GM12878 (cell line): ENCODE data around the gene GBA3. TPM values are rescaled to one million over a fixed set of nuclear protein-coding genes. Genes with fewer than 3 reads are reported as not detected.

Experiments
- ATAC-seq: fragments of 200-7000 bp; cut with Tn5 transposase; 3 replicates; pipeline ENCODE4 v1.9.1; 2020; ENCODE audit warnings: mild to moderate bottlenecking, moderate library complexity
- BruUV-seq: library from RNA; stranded (reverse); fragments of 400-500 nt; replicated peaks from 2 replicates; lab custom pipeline; 2021; lab: Mats Ljungman, UMichigan
- CTCF ChIA-PET: fragments of 300-600 bp; sonication (Branson Sonifier 250); formaldehyde crosslinking; extraction: SDS; loops from one replicate; lab custom pipeline; 2021; ENCODE audit warnings: inconsistent platforms; lab: Yijun Ruan, JAX
- POLR2A ChIA-PET: fragments of 350-600 bp; formaldehyde crosslinking; extraction: SDS; loops from one replicate; lab custom pipeline; 2021; ENCODE audit warnings: inconsistent platforms; lab: Charles Lee
- RAD21 ChIA-PET: fragments of 300-600 bp; sonication (Branson Sonifier 250); formaldehyde crosslinking; loops from one replicate; lab custom pipeline; 2023; ENCODE audit warnings: antibody characterized with exemption; ENCODE audit not compliant: unreplicated experiment; lab: Charles Lee
- SMC1A ChIA-PET: fragments of 300-600 bp; sonication (Branson Sonifier 250); formaldehyde crosslinking; loops from one replicate; lab custom pipeline; 2023; ENCODE audit not compliant: unreplicated experiment, uncharacterized antibody; lab: Charles Lee
- DNase-seq: peaks from one replicate; pipeline ENCODE4 v3.0.0-alpha.2; 2011; ENCODE audit warnings: low read depth, low spot score
- FAIRE-seq: peaks from 3 replicates; lab custom pipeline; 2011; peaks lifted over from hg19 to GRCh38; lab: Jason Lieb, UNC
- H2AFZ ChIP-seq: 2 replicates; pipeline ENCODE4 v1.6.0; 2011; ENCODE audit warnings: low read depth, low read length, control low read depth; ENCODE audit not compliant: control insufficient read depth
- H3K27ac ChIP-seq: 2 replicates; pipeline ENCODE4 v1.5.1; 2011; ENCODE audit warnings: control low read depth; ENCODE audit not compliant: control insufficient read depth, insufficient read depth
- H3K27me3 ChIP-seq, 2 experiments: replicated peaks in 1 of 2; 2 replicates each; pipeline versions ENCODE4 v1.6.0 to v1.6.1; 2011; ENCODE audit warnings: low read length in 1 of 2; ENCODE audit not compliant: control insufficient read depth in 2 of 2, insufficient read depth in 2 of 2
- H3K36me3 ChIP-seq, 2 experiments: 2 replicates each; pipeline ENCODE4 v1.5.1; 2011; ENCODE audit warnings: low read length in 1 of 2; ENCODE audit not compliant: control insufficient read depth in 2 of 2, insufficient read depth in 2 of 2
- H3K4me1 ChIP-seq: 2 replicates; pipeline ENCODE4 v1.6.1; 2011; ENCODE audit warnings: mild to moderate bottlenecking, low read length, moderate library complexity, mixed read lengths; ENCODE audit not compliant: control insufficient read depth, insufficient read depth
- H3K4me2 ChIP-seq: 2 replicates; pipeline ENCODE4 v1.6.0; 2011; ENCODE audit warnings: control low read depth; ENCODE audit not compliant: control insufficient read depth, insufficient read depth
- H3K4me3 ChIP-seq: fragments of 200-600 bp; sonication (generic); 2 replicates; pipeline ENCODE4 v1.5.1; 2016
- H3K79me2 ChIP-seq: 2 replicates; pipeline ENCODE4 v1.6.0; 2011; ENCODE audit warnings: low read length; ENCODE audit not compliant: control insufficient read depth, insufficient read depth
- H3K9ac ChIP-seq: 2 replicates; pipeline ENCODE4 v1.8.0; 2011; ENCODE audit warnings: low read length, control low read depth, mixed read lengths; ENCODE audit not compliant: control insufficient read depth, insufficient read depth
- H3K9me3 ChIP-seq: replicated peaks from 3 replicates; pipeline ENCODE4 v1.5.1; 2011; ENCODE audit warnings: mild to moderate bottlenecking, low read length; ENCODE audit not compliant: control insufficient read depth, insufficient read depth
- H4K20me1 ChIP-seq: 2 replicates; pipeline ENCODE4 v1.6.0; 2011; ENCODE audit not compliant: control insufficient read depth, insufficient read depth
- BMI1 ChIP-seq: fragments of 450-650 bp; IDR thresholded peaks from 2 replicates; pipeline ENCODE4 v1.6.1; 2016; ENCODE audit warnings: mild to moderate bottlenecking, moderate library complexity, borderline replicate concordance
- IRF4 ChIP-seq: IDR thresholded peaks from 2 replicates; pipeline ENCODE4 v1.6.1; 2011; ENCODE audit warnings: low read depth, low read length
- NR2C1 ChIP-seq: fragments of 450-650 bp; IDR thresholded peaks from 2 replicates; pipeline ENCODE4 v1.6.1; 2017; ENCODE audit warnings: antibody characterized with exemption, mild to moderate bottlenecking, moderate library complexity
- POLR2A ChIP-seq: IDR thresholded peaks from 2 replicates; pipeline ENCODE4 v1.6.1; 2011; ENCODE audit warnings: low read depth, mild to moderate bottlenecking, low read length
- POLR2AphosphoS2 ChIP-seq: IDR thresholded peaks from 2 replicates; pipeline ENCODE4 v1.6.1; 2011; ENCODE audit warnings: low read depth, mild to moderate bottlenecking, low read length, improper control_type of control experiment, moderate library complexity
- RCOR1 ChIP-seq: conservative IDR thresholded peaks from 2 replicates; pipeline ENCODE4 v1.6.1; 2012; ENCODE audit warnings: low read depth, low read length, improper control_type of control experiment
- SMARCA5 ChIP-seq: fragments of 450-650 bp; IDR thresholded peaks from 2 replicates; pipeline ENCODE4 v1.6.1; 2017; ENCODE audit warnings: mild to moderate bottlenecking
- ZNF274 ChIP-seq: IDR thresholded peaks from one replicate; pipeline ENCODE4 v1.8.0; 2011; ENCODE audit not compliant: insufficient read length, insufficient read depth
- WGBS: methylation state at CpG from one replicate; pipeline ENCODE4 v1.1.6; 2016; ENCODE audit warnings: low lambda C conversion rate; ENCODE audit not compliant: insufficient replicate concordance, insufficient coverage; ENCODE audit errors: missing lambda C conversion rate; 5-methylcytosine and 5-hydroxymethylcytosine counted together
- in situ Hi-C: fragments of 300-500 bp; cut with MboI; formaldehyde crosslinking; loops from 9 replicates; pipeline ENCODE4 v1.14.3; 2018; ENCODE audit warnings: mixed read lengths
- intact Hi-C: fragments of 100-400 bp; cut with micrococcal nuclease; formaldehyde crosslinking; loops from one replicate; pipeline ENCODE4 v1.14.2; 2022; ENCODE audit not compliant: unreplicated experiment
- polyA plus RNA-seq, 11 experiments: library from polyadenylated mRNA; depleted of rRNA in 4 of 11; unstranded in 6 of 11; stranded (reverse) in 5 of 11; fragments of >200 nt; fragmentation: Nextera tagmentation in 4 of 11; fragmentation: Illumina TruSeq in 1 of 11; extraction: Ambion mirVana in 4 of 11; extraction: Trizol in 1 of 11; gene quantifications; 1 replicate in 1 of 11; 2 replicates in 10 of 11; pipeline versions ENCODE4 v1.2.1 to v1.2.3, GENCODE V29; 2011 to 2016; ENCODE audit warnings: inconsistent platforms in 2 of 11, missing spikeins in 2 of 11, low read depth in 1 of 11
- total RNA-seq, 4 experiments: library from RNA; depleted of rRNA in 3 of 4; stranded (reverse); fragments of >200 nt in 3 of 4; fragmentation: Illumina TruSeq in 1 of 4; extraction: Trizol in 1 of 4; gene quantifications; 2 replicates each; pipeline versions ENCODE4 v1.2.1 to v1.2.3, GENCODE V29; 2013 to 2021
- TF ChIP-seq, protein P1 (sequence below): fragments of 450-650 bp; IDR thresholded peaks from 2 replicates; pipeline ENCODE4 v1.6.1; 2017; ENCODE audit warnings: mild to moderate bottlenecking
- TF ChIP-seq, protein P2 (sequence below): IDR thresholded peaks from 2 replicates; pipeline ENCODE4 v1.6.1; 2012; ENCODE audit warnings: low read depth, low read length, improper control_type of control experiment
- TF ChIP-seq, protein P3 (sequence below): IDR thresholded peaks from 2 replicates; pipeline ENCODE4 v1.6.1; 2012; ENCODE audit warnings: improper control_type of control experiment, low read depth, low read length; ENCODE audit not compliant: insufficient replicate concordance

The GBA3 gene
- total and polyA plus RNA-seq, 10 of the 15 experiments (the other 5 are each of a cell fraction or from before 2014, with no cell fraction given), result 0.10 to 7.2 (median 0.27) TPM

DNA sequence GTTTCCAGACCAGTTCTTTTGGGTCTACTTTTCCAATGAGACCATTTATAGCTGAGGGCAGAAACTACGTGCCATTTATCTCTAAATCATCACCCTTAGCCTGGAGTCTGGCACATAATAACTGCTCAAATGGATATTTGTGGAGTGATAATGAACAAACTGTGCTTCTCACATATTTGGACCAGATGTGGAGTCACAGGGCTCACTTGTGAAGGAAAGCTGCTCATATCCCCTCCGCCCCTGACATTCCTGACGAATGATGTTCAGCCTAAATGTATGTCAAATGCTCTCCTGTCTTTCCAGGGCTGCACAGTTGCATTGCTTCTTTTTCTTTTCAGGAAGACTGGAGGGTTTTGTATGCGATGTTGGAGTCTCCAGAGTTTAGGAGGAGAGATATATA is 110.1 kb downstream of the GBA3 start:
- POLR2A ChIA-PET, result no interaction called here
- no TSS peak for BruUV-seq
- SMC1A ChIA-PET, result no interaction called here
- Histone ChIP-seq H3K4me3 (no peak overlapping the region), H3K9me3 (no peaks in the 10 kb centered on the region), H3K4me2 (no peak overlapping the region), H3K4me1 (no peaks in the 10 kb centered on the region), H3K36me3 (no peaks in the 10 kb centered on the region), H4K20me1 (no peaks in the 10 kb centered on the region), H3K79me2 (no peaks in the 10 kb centered on the region), H3K27ac (no peak overlapping the region), H2AFZ (no peak overlapping the region), H3K9ac (no peak overlapping the region), H3K27me3 (no peaks in the 10 kb centered on the region)
- CTCF ChIA-PET, result interaction anchor here (1.2 to 1.3 kb wide), 2 partner anchors 10 to 20 kb away, joined by 4 read pairs; no protein-coding TSS in a partner anchor
- no peak for TF ChIP-seq POLR2AphosphoS2
- TF ChIP-seq, protein P1, sequence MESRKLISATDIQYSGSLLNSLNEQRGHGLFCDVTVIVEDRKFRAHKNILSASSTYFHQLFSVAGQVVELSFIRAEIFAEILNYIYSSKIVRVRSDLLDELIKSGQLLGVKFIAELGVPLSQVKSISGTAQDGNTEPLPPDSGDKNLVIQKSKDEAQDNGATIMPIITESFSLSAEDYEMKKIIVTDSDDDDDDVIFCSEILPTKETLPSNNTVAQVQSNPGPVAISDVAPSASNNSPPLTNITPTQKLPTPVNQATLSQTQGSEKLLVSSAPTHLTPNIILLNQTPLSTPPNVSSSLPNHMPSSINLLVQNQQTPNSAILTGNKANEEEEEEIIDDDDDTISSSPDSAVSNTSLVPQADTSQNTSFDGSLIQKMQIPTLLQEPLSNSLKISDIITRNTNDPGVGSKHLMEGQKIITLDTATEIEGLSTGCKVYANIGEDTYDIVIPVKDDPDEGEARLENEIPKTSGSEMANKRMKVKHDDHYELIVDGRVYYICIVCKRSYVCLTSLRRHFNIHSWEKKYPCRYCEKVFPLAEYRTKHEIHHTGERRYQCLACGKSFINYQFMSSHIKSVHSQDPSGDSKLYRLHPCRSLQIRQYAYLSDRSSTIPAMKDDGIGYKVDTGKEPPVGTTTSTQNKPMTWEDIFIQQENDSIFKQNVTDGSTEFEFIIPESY, result no peak
- FAIRE-seq (no peak), DNase-seq (no peak), ATAC-seq (no peak)
- WGBS, result 8% methylated on average over 4 of the region's 4 CpGs
- intact Hi-C loops, result no loop called here
- RAD21 ChIA-PET, result no interaction called here
- in situ Hi-C loops, result no loop called here

DNA sequence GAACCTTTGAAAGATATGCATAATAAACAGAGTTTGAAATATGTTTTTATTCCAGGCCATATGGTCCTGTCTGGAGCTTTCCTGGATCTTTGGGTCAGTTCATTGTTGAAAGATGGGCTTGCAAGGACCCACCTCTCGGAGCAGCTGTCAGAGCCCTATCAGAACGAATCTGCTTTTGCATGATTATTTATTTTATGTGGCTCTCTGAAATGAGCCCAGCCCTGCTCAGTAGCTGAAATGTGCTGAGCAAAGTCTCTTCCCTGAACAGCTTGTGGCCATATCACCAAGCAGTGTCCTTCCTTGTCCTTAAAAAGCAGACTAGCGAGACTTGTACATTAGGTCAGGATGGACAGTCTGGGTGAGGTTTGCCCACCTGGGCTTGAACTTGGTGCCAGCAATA is 110.8 kb downstream of the GBA3 start:
- BruUV-seq, result no TSS peak
- no peak for ATAC-seq
- Histone ChIP-seq H3K36me3 (no peaks in the 10 kb centered on the region), H3K4me3 (no peak overlapping the region), H3K9me3 (no peaks in the 10 kb centered on the region), H3K4me2 (no peak overlapping the region), H2AFZ (no peak overlapping the region), H3K27me3 (no peaks in the 10 kb centered on the region), H3K79me2 (no peaks in the 10 kb centered on the region)
- 2% methylated on average over 3 of the region's 3 CpGs for WGBS
- TF ChIP-seq, protein P2, sequence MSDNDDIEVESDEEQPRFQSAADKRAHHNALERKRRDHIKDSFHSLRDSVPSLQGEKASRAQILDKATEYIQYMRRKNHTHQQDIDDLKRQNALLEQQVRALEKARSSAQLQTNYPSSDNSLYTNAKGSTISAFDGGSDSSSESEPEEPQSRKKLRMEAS, result no peak
- TF ChIP-seq NR2C1, result no peak
- TF ChIP-seq RCOR1, result no peak
- TF ChIP-seq BMI1, result no peak
- TF ChIP-seq ZNF274, result no peak
- no peak for TF ChIP-seq SMARCA5
- TF ChIP-seq POLR2A, result no peak
- no peak for TF ChIP-seq IRF4
- TF ChIP-seq, protein P3, sequence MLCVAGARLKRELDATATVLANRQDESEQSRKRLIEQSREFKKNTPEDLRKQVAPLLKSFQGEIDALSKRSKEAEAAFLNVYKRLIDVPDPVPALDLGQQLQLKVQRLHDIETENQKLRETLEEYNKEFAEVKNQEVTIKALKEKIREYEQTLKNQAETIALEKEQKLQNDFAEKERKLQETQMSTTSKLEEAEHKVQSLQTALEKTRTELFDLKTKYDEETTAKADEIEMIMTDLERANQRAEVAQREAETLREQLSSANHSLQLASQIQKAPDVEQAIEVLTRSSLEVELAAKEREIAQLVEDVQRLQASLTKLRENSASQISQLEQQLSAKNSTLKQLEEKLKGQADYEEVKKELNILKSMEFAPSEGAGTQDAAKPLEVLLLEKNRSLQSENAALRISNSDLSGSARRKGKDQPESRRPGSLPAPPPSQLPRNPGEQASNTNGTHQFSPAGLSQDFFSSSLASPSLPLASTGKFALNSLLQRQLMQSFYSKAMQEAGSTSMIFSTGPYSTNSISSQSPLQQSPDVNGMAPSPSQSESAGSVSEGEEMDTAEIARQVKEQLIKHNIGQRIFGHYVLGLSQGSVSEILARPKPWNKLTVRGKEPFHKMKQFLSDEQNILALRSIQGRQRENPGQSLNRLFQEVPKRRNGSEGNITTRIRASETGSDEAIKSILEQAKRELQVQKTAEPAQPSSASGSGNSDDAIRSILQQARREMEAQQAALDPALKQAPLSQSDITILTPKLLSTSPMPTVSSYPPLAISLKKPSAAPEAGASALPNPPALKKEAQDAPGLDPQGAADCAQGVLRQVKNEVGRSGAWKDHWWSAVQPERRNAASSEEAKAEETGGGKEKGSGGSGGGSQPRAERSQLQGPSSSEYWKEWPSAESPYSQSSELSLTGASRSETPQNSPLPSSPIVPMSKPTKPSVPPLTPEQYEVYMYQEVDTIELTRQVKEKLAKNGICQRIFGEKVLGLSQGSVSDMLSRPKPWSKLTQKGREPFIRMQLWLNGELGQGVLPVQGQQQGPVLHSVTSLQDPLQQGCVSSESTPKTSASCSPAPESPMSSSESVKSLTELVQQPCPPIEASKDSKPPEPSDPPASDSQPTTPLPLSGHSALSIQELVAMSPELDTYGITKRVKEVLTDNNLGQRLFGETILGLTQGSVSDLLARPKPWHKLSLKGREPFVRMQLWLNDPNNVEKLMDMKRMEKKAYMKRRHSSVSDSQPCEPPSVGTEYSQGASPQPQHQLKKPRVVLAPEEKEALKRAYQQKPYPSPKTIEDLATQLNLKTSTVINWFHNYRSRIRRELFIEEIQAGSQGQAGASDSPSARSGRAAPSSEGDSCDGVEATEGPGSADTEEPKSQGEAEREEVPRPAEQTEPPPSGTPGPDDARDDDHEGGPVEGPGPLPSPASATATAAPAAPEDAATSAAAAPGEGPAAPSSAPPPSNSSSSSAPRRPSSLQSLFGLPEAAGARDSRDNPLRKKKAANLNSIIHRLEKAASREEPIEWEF, result no peak
- TF ChIP-seq, all 136 proteins: peak for 0
- intact Hi-C loops, result no loop called here
- DNase-seq, result no peak
- ChIA-PET POLR2A (no interaction called here), CTCF (interaction anchor here (1.2 to 1.3 kb wide), 2 partner anchors 11 to 20 kb away, joined by 4 read pairs; no protein-coding TSS in a partner anchor), RAD21 (no interaction called here), SMC1A (interaction anchor here (0.8 to 0.9 kb wide), 2 partner anchors 9 to 42 kb away, joined by 3 read pairs; no protein-coding TSS in a partner anchor)
- Histone ChIP-seq H3K27ac (no peak overlapping the region), H3K9ac (no peak overlapping the region), H4K20me1 (no peaks in the 10 kb centered on the region), H3K4me1 (no peaks in the 10 kb centered on the region)
- in situ Hi-C loops, result no loop called here
- FAIRE-seq, result no peak
